NCI-H146 (cell line): ENCODE data around the gene GNB2.
A peak's percentile ranks its signal among the peaks of the same experiment; 100 is the strongest.

Experiments
- DNase-seq: peaks from one replicate; lab custom pipeline; 2025; lab: John Stamatoyannopoulos, UW

Gene GNB2

GRCh38 chr7:100681491-100682227, 8.1 kb downstream of the GNB2 start:
- DNase-seq = no peak

GRCh38 chr7:100682228-100682741, 8.7 kb downstream of the GNB2 start:
- DNase-seq = no peak

- DNase-seq = no peak
These were observed 9.6 kb downstream of the GNB2 start for GRCh38 chr7:100682991-100683658.

- DNase-seq = no peak
These were observed 10.4 kb downstream of the GNB2 start for GRCh38 chr7:100683659-100684533.

GRCh38 chr7:100684534-100685042, 11.0 kb downstream of the GNB2 start:
- no peak for DNase-seq

GRCh38 chr7:100685049-100685605, 11.6 kb downstream of the GNB2 start:
- DNase-seq = no peak

GRCh38 chr7:100685631-100686145, 12.1 kb downstream of the GNB2 start:
- DNase-seq = no peak

GRCh38 chr7:100686201-100686821, 12.8 kb downstream of the GNB2 start:
- DNase-seq = no peak

- no peak for DNase-seq
These were observed 13.3 kb downstream of the GNB2 start for GRCh38 chr7:100686822-100687211.

- no peak for DNase-seq
These were observed 13.7 kb downstream of the GNB2 start for GRCh38 chr7:100687261-100687660.

GRCh38 chr7:100687751-100688300, 14.3 kb downstream of the GNB2 start:
- no peak for DNase-seq

- DNase-seq = no peak
These were observed 14.9 kb downstream of the GNB2 start for GRCh38 chr7:100688326-100688860.

GRCh38 chr7:100689230-100690135, 15.9 kb downstream of the GNB2 start:
- no peak for DNase-seq

- DNase-seq = peak; percentile 52
These were observed 18.4 kb downstream of the GNB2 start for GRCh38 chr7:100691676-100692577.

- no peak for DNase-seq
These were observed 19.0 kb downstream of the GNB2 start for GRCh38 chr7:100692578-100692961.

- DNase-seq = peak; percentile 42
These were observed 20.0 kb downstream of the GNB2 start for GRCh38 chr7:100693312-100694097.

- DNase-seq = peak; percentile 78
These were observed 20.7 kb downstream of the GNB2 start, which contains the start of gene GIGYF1 for GRCh38 chr7:100694098-100694745. TSS of gene GIGYF1 (minus strand) at chr7:100694250. CDS start at chr7:100688238, 6,012 bp downstream.
